Posterior vena cava (tissue), 2 donors: ENCODE measurements around the gene ATP9B. TPM values are rescaled to one million over a fixed set of nuclear protein-coding genes. Genes with fewer than 3 reads are reported as not detected.
"Not testable (repeated sequence)": the region's sequence is repeated elsewhere in the genome, so short reads cannot be mapped to it uniquely, and the experiment has no call there.

Experiments
- DNase-seq: peaks from one replicate; pipeline ENCODE4 v3.0.0-alpha.2; 2020; ENCODE audit warnings: low spot score
- intact Hi-C, 2 donors: fragments of 100-400 bp; cut with DNase I; formaldehyde crosslinking; loops; one replicate each; pipeline versions ENCODE4 v1.14.1 to v1.14.2; 2022 to 2023
- total RNA-seq, 2 donors: library from RNA; stranded (reverse); fragmentation: NEBNext Ultra II Directional; extraction: Animal tissue kit (Norgen Biotek cat#: 25700); gene quantifications; one replicate each; pipeline ENCODE4 v1.2.1, GENCODE V29; 2021
- donor health status: DM: yes; HTN: yes; CAD: no.
- donor health status: DM: yes; HTN: yes; CAD: no.

ATP9B gene
- total RNA-seq, 2 donors from 2014 or later = 28.3 to 32.9 TPM

GRCh38 chr18:79309614-79310358, 240.6 kb downstream of the ATP9B start:
- intact Hi-C loops = no loop called here
- no peak for DNase-seq

- intact Hi-C loops = no loop called here
- no peak for DNase-seq
Measured at GRCh38 chr18:79314838-79315388, 245.7 kb downstream of the ATP9B start.

DNA sequence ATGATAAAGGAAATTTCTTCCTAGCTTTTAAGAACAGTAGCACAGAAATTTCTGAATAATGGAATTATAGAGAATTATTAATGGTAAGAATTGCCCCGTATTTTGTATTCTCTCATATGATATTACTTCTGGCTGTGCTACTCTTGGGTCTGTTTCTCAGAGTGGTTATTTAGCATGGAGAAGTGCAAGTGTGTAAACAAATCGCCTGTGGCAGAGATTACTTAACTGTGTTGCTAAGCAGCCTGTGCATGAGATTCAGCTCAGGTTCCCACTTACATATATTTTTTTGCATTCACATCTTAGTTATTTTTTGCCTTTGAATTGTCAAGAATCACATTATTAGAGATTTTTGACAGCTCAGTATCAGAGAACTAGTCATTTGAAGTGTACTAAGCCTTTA, 246.4 kb downstream of the ATP9B start:
- DNase-seq = no peak
- intact Hi-C loops = no loop called here

DNA sequence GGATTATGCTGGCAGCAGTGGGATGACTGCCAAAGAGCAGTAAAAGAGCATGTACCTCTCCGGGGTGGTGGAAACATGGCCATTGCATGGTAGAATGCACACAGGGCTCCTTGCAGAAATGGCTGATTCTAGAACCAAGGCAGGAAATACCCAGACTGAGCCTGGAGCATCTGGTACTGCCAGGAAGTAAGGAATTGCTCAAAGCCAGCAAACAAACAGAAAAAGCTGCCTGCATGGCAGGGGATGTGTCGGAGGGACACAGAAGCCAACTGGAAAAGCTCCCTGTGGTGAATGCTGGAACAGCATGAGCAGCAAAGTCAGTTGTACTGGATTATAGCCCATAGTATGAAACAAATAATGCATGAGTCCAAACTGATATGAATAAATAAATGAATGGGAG, 248.5 kb downstream of the ATP9B start:
- DNase-seq = no peak
- intact Hi-C loops = no loop called here

DNA sequence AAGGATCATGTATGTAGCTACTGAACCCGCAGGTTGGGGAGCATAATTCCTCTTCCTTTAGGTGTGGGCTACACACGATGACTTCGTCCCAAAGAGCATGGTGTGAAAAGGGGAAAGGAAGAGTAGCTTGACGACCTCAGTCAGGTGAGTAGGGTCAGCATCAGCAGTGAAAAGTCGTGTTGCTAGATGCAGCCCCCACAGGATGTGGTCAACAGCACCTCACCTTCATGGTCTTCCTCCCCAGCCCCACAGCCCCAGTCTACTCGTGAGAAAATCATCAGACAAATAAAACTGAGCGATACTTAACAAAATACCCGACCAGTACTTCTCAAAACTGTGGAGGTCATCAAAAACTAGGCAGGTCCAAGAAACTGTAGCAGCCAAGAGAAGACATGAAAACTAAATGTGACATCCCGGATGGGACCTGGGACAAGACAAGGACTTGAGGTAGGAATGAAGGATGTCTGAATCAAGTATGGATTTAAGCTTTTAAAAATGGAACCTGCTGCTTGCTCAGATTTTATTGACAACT, 249.0 kb downstream of the ATP9B start:
- intact Hi-C loops = no loop called here
- DNase-seq = no peak

DNA sequence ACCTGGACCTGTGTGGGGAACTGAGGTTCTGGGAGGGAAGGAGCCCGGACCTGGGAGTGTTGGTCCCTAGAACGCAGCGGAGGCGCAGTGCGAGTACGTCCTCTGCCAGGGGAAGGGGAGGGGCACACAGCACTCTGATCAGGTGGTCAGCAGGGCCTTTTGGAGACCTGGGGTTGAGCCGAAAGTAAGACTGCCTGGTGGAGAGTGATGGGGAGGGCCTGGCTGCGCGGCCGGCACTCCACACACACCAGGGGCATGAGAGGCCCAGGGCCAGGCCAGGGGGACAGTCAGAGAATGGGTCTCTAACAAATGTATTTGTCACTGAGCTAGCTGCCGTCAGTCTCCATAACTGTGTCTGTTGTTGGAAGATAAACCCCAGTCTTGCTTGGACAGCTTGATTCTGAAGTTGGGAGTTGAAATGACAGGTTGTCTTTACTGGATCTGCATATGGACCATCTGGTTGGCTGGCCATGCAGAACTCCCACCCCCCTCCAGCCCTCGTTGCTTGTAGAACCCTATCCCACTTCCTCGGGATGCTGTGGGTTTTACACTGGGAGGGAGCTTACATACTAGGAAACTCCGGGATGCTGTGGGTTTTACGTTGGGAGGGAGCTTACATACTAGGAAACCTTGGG, 251.1 kb downstream of the ATP9B start:
- DNase-seq = no peak
- intact Hi-C loops = no loop called here

DNA sequence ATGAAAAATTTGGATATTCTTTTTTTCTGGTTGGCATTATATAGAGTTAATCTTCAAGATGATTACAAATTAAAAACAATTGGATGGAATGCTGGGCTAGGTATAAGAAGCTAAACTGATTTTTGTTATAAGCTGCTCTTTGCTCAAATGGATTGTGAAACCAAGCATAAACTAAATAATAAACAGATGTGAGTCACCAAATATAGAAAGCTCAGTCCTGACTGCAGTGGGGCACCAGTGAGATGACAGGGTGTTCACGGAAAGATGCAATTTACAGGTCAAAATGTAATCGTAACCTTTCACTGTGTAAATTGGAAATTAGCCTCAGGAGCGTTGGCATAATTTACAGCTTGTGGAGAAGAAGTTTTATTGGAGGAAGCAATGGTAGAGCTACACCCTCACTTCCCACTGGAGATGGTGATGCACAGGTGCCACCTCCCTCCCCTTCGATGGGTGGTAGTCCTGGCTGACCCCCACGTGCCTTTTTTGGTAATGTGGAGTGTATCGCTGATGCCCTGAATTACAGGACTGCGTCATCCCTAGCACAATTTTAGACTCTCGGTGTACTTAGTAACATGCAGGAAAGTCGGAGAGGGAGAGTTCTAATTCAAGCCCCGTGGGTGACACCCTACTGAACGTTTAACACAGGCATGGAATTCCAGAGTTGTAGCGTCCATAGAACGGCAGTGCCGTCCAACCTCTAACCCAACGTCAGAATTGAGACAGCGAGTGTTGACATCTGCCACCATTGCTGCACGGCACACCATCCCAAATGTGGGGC, 252.6 kb downstream of the ATP9B start:
- no peak for DNase-seq
- intact Hi-C loops = no loop called here

- intact Hi-C loops = no loop called here
- DNase-seq = no peak
Measured at GRCh38 chr18:79322441-79322840, 253.2 kb downstream of the ATP9B start.

GRCh38 chr18:79323471-79323870, 254.3 kb downstream of the ATP9B start:
- no peak for DNase-seq
- intact Hi-C loops = no loop called here

DNA sequence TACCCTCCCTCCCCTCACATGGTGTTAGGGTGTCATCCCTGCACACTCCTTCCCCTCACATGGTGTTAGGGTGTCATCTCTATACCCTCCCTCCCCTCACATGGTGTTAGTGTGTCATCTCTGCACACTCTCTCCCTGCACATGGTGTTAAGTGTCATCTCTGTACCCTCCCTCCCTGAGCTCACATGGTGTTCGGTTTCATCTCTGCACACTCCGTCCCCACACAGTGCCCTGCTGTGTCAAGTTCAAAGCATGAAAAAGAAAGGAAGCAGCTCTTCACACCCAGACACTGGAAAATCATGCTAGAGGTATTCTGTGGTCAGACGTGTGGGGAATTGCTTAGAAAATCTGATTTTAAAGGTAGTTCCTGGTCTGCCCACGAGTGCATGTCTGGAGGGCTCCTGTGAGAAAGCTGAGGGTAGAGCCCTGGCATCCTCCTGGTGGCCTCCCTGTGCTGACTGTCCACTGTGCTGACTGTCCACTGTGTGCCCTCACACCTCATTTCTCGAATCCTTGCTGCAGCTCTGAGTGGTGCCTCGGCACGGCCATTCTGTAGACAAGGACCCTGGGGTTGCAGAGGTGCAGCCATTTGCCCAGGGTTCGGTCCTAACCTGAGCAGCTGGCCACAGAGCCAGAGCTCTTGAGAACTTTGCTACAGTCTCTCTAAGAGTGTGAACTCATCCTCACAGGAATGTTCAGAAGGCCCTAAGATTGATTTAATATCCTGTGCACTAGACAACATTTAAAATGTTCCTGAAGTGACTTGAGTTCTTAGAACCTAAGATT, 257.4 kb downstream of the ATP9B start:
- intact Hi-C loops = no loop called here
- no peak for DNase-seq

GRCh38 chr18:79327199-79327721, 258.1 kb downstream of the ATP9B start:
- DNase-seq = no peak
- intact Hi-C loops = no loop called here

GRCh38 chr18:79327915-79328314, 258.7 kb downstream of the ATP9B start:
- DNase-seq, intact Hi-C loops: not testable (repeated sequence)

DNA sequence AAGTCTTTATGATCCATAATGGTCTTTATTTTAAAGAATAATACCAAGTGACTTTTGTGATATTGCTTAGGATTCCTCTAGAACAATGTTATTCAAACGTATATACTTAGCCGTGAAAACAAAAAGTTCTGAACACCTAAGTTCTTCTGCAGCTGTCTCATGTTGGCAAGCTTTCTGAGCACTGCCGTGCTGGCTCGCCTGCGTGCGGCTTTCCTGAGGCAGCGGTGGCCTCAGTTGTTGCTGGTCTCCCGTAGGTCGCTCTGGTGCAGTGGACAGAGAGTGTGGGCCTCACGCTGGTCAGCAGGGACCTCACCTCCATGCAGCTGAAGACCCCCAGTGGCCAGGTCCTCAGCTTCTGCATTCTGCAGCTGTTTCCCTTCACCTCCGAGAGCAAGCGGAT, 259.7 kb downstream of the ATP9B start:
- intact Hi-C loops = no loop called here
- no peak for DNase-seq

- DNase-seq = no peak
- intact Hi-C loops = no loop called here
Measured at GRCh38 chr18:79329786-79330185, 260.6 kb downstream of the ATP9B start.

DNA sequence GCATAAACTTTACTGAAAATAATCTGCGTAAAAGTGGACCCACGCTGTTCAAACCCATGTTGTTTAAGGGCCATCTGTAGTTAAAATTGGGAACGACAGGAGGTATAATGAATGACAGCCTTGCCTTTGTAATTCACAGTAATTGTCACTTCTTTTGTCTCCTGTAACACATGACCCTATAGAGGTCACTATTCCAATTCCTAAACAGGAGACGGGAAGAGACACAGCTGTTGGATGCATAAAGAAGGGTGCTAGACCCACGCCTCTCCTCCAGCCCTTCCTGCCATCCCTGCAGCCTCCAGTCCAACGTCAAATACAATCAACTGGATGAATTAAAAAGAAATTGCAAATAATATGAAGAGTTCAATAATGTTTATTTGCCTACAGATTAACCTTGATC, 263.5 kb downstream of the ATP9B start:
- no peak for DNase-seq
- intact Hi-C loops = no loop called here

GRCh38 chr18:79333046-79333445, 263.9 kb downstream of the ATP9B start:
- intact Hi-C loops = no loop called here
- no peak for DNase-seq

- intact Hi-C loops = no loop called here
- DNase-seq = no peak
Measured at GRCh38 chr18:79334496-79335233, 265.5 kb downstream of the ATP9B start.

DNA sequence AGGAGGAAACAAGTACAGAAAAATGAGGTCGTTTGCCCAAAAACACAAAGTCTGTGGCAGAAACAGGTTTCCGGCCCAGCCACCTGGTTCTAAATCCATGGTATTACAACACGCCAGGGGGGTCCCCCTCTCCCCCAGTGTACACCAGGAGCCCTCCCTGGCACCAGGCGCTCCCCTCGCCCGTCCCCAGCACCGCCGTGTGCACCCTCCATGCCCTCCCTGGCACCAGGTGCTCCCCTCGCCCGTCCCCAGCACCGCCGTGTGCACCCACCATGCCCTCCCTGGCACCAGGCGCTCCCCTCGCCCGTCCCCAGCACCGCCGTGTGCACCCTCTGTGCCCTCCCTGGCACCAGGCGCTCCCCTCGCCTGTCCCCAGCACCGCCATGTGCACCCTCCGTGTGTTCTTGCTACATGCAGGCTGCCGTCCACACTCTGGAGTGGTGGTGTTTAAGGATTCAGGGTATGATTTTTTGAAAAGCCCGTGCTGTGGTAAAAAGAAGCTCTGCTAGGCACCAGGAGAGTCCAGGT, 266.7 kb downstream of the ATP9B start:
- no peak for DNase-seq
- intact Hi-C loops = no loop called here
